H9 (cell line): ENCODE data around the gene MINPP1. TPM values are rescaled to one million over a fixed set of nuclear protein-coding genes. Genes with fewer than 3 reads are reported as not detected.

Experiments
- DNase-seq: peaks from one replicate; pipeline ENCODE4 v3.0.0-alpha.2; 2017
- H2AFZ ChIP-seq: one replicate; pipeline ENCODE4 v1.6.1; 2013; ENCODE audit warnings: mild to moderate bottlenecking, low read length, control low read depth, moderate library complexity
- H2AK5ac ChIP-seq: 2 replicates; pipeline ENCODE4 v1.6.1; 2013; ENCODE audit warnings: low read length, control low read depth, mixed read lengths; ENCODE audit not compliant: insufficient read length
- H2BK120ac ChIP-seq: one replicate; pipeline ENCODE4 v1.6.1; 2013; ENCODE audit warnings: low read depth, mild to moderate bottlenecking, low read length, control low read depth, inconsistent platforms; ENCODE audit not compliant: poor library complexity, severe bottlenecking
- H2BK12ac ChIP-seq: 2 replicates; pipeline ENCODE4 v1.6.1; 2013; ENCODE audit warnings: low read length, control low read depth, mixed read lengths, low read depth; ENCODE audit not compliant: insufficient read length
- H2BK15ac ChIP-seq: 2 replicates; pipeline ENCODE4 v1.6.1; 2013; ENCODE audit warnings: low read depth, low read length, control low read depth
- H2BK20ac ChIP-seq: one replicate; pipeline ENCODE4 v1.6.1; 2013; ENCODE audit warnings: low read depth, mild to moderate bottlenecking, low read length, control low read depth, inconsistent platforms; ENCODE audit not compliant: poor library complexity, severe bottlenecking
- H2BK5ac ChIP-seq: 2 replicates; pipeline ENCODE4 v1.6.1; 2013; ENCODE audit warnings: low read length, control low read depth, mixed read lengths; ENCODE audit not compliant: insufficient read length
- H3K14ac ChIP-seq: 2 replicates; pipeline ENCODE4 v1.6.1; 2013; ENCODE audit warnings: low read length, control low read depth; ENCODE audit not compliant: insufficient read depth
- H3K18ac ChIP-seq: 2 replicates; pipeline ENCODE4 v1.6.1; 2013; ENCODE audit warnings: low read depth, mild to moderate bottlenecking, mixed read lengths, low read length, control low read depth; ENCODE audit not compliant: insufficient read length
- H3K23ac ChIP-seq: 2 replicates; pipeline ENCODE4 v1.6.1; 2013; ENCODE audit warnings: low read length, control low read depth, mixed read lengths, low read depth; ENCODE audit not compliant: insufficient read length
- H3K23me2 ChIP-seq: 2 replicates; pipeline ENCODE4 v1.6.1; 2013; ENCODE audit warnings: low read depth, mild to moderate bottlenecking, mixed read lengths, low read length, control low read depth; ENCODE audit not compliant: insufficient read length, poor library complexity, severe bottlenecking
- H3K27ac ChIP-seq: 2 replicates; pipeline ENCODE4 v1.5.1; 2013; ENCODE audit warnings: low read length, control low read depth, mixed read lengths, low read depth; ENCODE audit not compliant: insufficient read length
- H3K27me3 ChIP-seq: 2 replicates; pipeline ENCODE4 v1.6.1; 2013; ENCODE audit warnings: low read length, control low read depth, inconsistent platforms; ENCODE audit not compliant: insufficient read depth
- H3K4ac ChIP-seq: 2 replicates; pipeline ENCODE4 v1.6.1; 2013; ENCODE audit warnings: low read depth, mild to moderate bottlenecking, control low read depth, inconsistent platforms, low read length, moderate library complexity
- H3K4me1 ChIP-seq: 2 replicates; pipeline ENCODE4 v1.6.1; 2013; ENCODE audit warnings: low read length, control low read depth, inconsistent platforms; ENCODE audit not compliant: insufficient read depth
- H3K4me2 ChIP-seq: 2 replicates; pipeline ENCODE4 v1.6.1; 2013; ENCODE audit warnings: low read length, control low read depth, mixed read lengths; ENCODE audit not compliant: insufficient read length, insufficient read depth
- H3K56ac ChIP-seq: 2 replicates; pipeline ENCODE4 v1.6.1; 2013; ENCODE audit warnings: low read depth, mild to moderate bottlenecking, mixed read lengths, low read length, control low read depth; ENCODE audit not compliant: insufficient read length
- H3K79me1 ChIP-seq: 2 replicates; pipeline ENCODE4 v1.6.1; 2013; ENCODE audit warnings: low read depth, mild to moderate bottlenecking, moderate library complexity, low read length, control low read depth, inconsistent platforms; ENCODE audit not compliant: insufficient read depth, poor library complexity, severe bottlenecking
- H3K79me2 ChIP-seq: 2 replicates; pipeline ENCODE4 v1.6.1; 2013; ENCODE audit warnings: low read length, control low read depth, inconsistent platforms; ENCODE audit not compliant: insufficient read depth
- H3K9ac ChIP-seq: 2 replicates; pipeline ENCODE4 v1.6.1; 2013; ENCODE audit warnings: low read length, control low read depth, mixed read lengths; ENCODE audit not compliant: insufficient read length; ENCODE audit errors: extremely low read depth
- H3K9me3 ChIP-seq: one replicate; pipeline ENCODE4 v1.6.1; 2013; ENCODE audit warnings: low read depth, low read length, inconsistent platforms; ENCODE audit not compliant: control insufficient read depth
- H3T11ph ChIP-seq: one replicate; pipeline ENCODE4 v1.6.1; 2013; ENCODE audit warnings: mild to moderate bottlenecking, low read length, control low read depth, inconsistent platforms
- H4K20me1 ChIP-seq: one replicate; pipeline ENCODE4 v1.6.1; 2013; ENCODE audit not compliant: control insufficient read depth, insufficient read length, insufficient read depth
- H4K5ac ChIP-seq: 2 replicates; pipeline ENCODE4 v1.6.1; 2013; ENCODE audit warnings: low read depth, mild to moderate bottlenecking, mixed read lengths, low read length, control low read depth; ENCODE audit not compliant: insufficient read length
- H4K8ac ChIP-seq: replicated peaks from 2 replicates; pipeline ENCODE4 v1.6.1; 2013; ENCODE audit warnings: low read length, control low read depth, mixed read lengths, low read depth; ENCODE audit not compliant: insufficient read length
- H4K91ac ChIP-seq: 2 replicates; pipeline ENCODE4 v1.6.1; 2013; ENCODE audit warnings: low read depth, mild to moderate bottlenecking, moderate library complexity, mixed read lengths, low read length, control low read depth; ENCODE audit not compliant: insufficient read length
- H3K27ac Mint-ChIP-seq, 3 experiments: 2 replicates in 2 of 3; 3 replicates in 1 of 3; pipeline ENCODE4 v1.8.0; 2020 to 2021; ENCODE audit warnings: mixed read lengths in 3 of 3, mild to moderate bottlenecking in 1 of 3, moderate library complexity in 1 of 3
- H3K27me3 Mint-ChIP-seq: 2 replicates; pipeline ENCODE4 v1.8.0; 2021; ENCODE audit warnings: low read depth, mild to moderate bottlenecking, moderate library complexity, mixed read lengths
- H3K36me3 Mint-ChIP-seq, 3 experiments: 2 replicates in 2 of 3; 3 replicates in 1 of 3; pipeline ENCODE4 v1.8.0; 2020 to 2021; ENCODE audit warnings: low read depth in 3 of 3, mixed read lengths in 3 of 3; ENCODE audit not compliant: insufficient read depth in 1 of 3
- H3K4me1 Mint-ChIP-seq, 2 experiments: 2 replicates each; pipeline ENCODE4 v1.8.0; 2020; ENCODE audit warnings: mixed read lengths in 2 of 2
- H3K4me3 Mint-ChIP-seq, 2 experiments: 2 replicates in 1 of 2; 3 replicates in 1 of 2; pipeline ENCODE4 v1.8.0; 2020 to 2021; ENCODE audit warnings: mild to moderate bottlenecking in 2 of 2, mixed read lengths in 2 of 2, moderate library complexity in 1 of 2
- H3K9me3 Mint-ChIP-seq, 2 experiments: 2 replicates in 1 of 2; 3 replicates in 1 of 2; pipeline ENCODE4 v1.8.0; 2020; ENCODE audit warnings: mild to moderate bottlenecking in 2 of 2, mixed read lengths in 2 of 2, moderate library complexity in 1 of 2
- CTCF ChIP-seq: fragments of 200-600 bp; sonication (generic); conservative IDR thresholded peaks from 3 replicates; pipeline ENCODE4 v1.8.0; 2021; ENCODE audit warnings: antibody characterized with exemption, mild to moderate bottlenecking
- WGBS: extraction: QIAGEN DNeasy Blood & Tissue Kit; methylation state at CpG from one replicate; pipeline ENCODE4 v1.1.7; 2013; ENCODE audit warnings: missing lambda C conversion rate, low lambda C conversion rate, mixed read lengths; ENCODE audit not compliant: insufficient read length; ENCODE audit errors: extremely low coverage; 5-methylcytosine and 5-hydroxymethylcytosine counted together
- total RNA-seq: library from RNA; stranded (reverse); gene quantifications from 2 replicates; pipeline ENCODE4 v1.2.1, GENCODE V29; 2021

Gene MINPP1
- total RNA-seq, 1 experiment from 2014 or later: 30.3 TPM

GRCh38 chr10:87545783-87546182 lies 41.1 kb downstream of the MINPP1 start:
- no peak overlapping the region for H3K27ac ChIP-seq
- WGBS: no CpG with 5 or more reads among the region's 5 CpGs
- no peak overlapping the region for H3K18ac ChIP-seq
- H3K23ac ChIP-seq: no peak overlapping the region
- no peak overlapping the region for H2BK12ac ChIP-seq
- no peak overlapping the region for H3K4me3 Mint-ChIP-seq
- H3K79me1 ChIP-seq: no peaks in the 10 kb centered on the region
- no peak overlapping the region for H4K91ac ChIP-seq
- H2BK20ac ChIP-seq: no peak overlapping the region
- no peak overlapping the region for H3K9ac ChIP-seq
- H4K5ac ChIP-seq: no peak overlapping the region
- H3K27me3 Mint-ChIP-seq: no peaks in the 10 kb centered on the region
- H3T11ph ChIP-seq: no peak overlapping the region
- peaks cover 6% of the 10 kb centered on the region; the same call in 1 of the 2 replicates for H3K4me1 ChIP-seq
- H2BK15ac ChIP-seq: no peak overlapping the region
- no peak overlapping the region for H3K4me2 ChIP-seq
- H4K8ac ChIP-seq: no peak overlapping the region
- no peak overlapping the region for H3K4ac ChIP-seq
- H3K9me3 Mint-ChIP-seq: peaks cover 19 to 24% of the 10 kb centered on the region in 2 experiments
- H3K23me2 ChIP-seq: no peaks in the 10 kb centered on the region
- H3K36me3 Mint-ChIP-seq: peaks cover 44 to 46% (median 46%) of the 10 kb centered on the region in 3 experiments
- H2BK120ac ChIP-seq: no peak overlapping the region
- no peak overlapping the region for H2AK5ac ChIP-seq
- no peaks in the 10 kb centered on the region for H4K20me1 ChIP-seq
- H3K27me3 ChIP-seq: no peaks in the 10 kb centered on the region
- no peak overlapping the region for H2AFZ ChIP-seq
- H2BK5ac ChIP-seq: no peak overlapping the region
- no peaks in the 10 kb centered on the region for H3K79me2 ChIP-seq
- H3K56ac ChIP-seq: no peak overlapping the region
- TF ChIP-seq CTCF: no peak
- no peak overlapping the region for H3K27ac Mint-ChIP-seq
- DNase-seq: no peak
- peaks cover 18% of the 10 kb centered on the region for H3K9me3 ChIP-seq
- H3K4me1 Mint-ChIP-seq: peaks cover 25 to 27% of the 10 kb centered on the region in 2 experiments
- H3K14ac ChIP-seq: no peak overlapping the region
